IMR-90 (cell line): ENCODE data around the gene PDZD2.

Experiments
- CEBPB ChIP-seq: IDR thresholded peaks from 2 replicates; pipeline ENCODE4 v1.6.1; 2012; ENCODE audit warnings: low read depth, low read length, improper control_type of control experiment
- MAZ ChIP-seq: IDR thresholded peaks from 2 replicates; pipeline ENCODE4 v1.6.1; 2012; ENCODE audit warnings: low read depth, mild to moderate bottlenecking, low read length, improper control_type of control experiment, moderate library complexity, borderline replicate concordance
- MXI1 ChIP-seq: IDR thresholded peaks from 2 replicates; pipeline ENCODE4 v1.6.1; 2012; ENCODE audit warnings: low read depth, mild to moderate bottlenecking, low read length, moderate library complexity, borderline replicate concordance
- POLR2A ChIP-seq: IDR thresholded peaks from 2 replicates; pipeline ENCODE4 v1.6.1; 2012; ENCODE audit warnings: mild to moderate bottlenecking, low read depth, low read length
- RAD21 ChIP-seq: IDR thresholded peaks from 2 replicates; pipeline ENCODE4 v1.6.1; 2012; ENCODE audit warnings: low read length, improper control_type of control experiment
- RCOR1 ChIP-seq: IDR thresholded peaks from 2 replicates; pipeline ENCODE4 v1.6.1; 2012; ENCODE audit warnings: mild to moderate bottlenecking, low read length, improper control_type of control experiment; ENCODE audit not compliant: insufficient replicate concordance
- RFX5 ChIP-seq: IDR thresholded peaks from 2 replicates; pipeline ENCODE4 v1.8.0; 2012; ENCODE audit warnings: low read depth, mild to moderate bottlenecking, low read length, moderate library complexity
- TF ChIP-seq, protein P1 (sequence below): conservative IDR thresholded peaks from 2 replicates; pipeline ENCODE4 v1.5.1; 2012; ENCODE audit warnings: mild to moderate bottlenecking, low read depth, low read length, improper control_type of control experiment
- TF ChIP-seq, protein P2 (sequence below): fragments of 150-350 bp; IDR thresholded peaks from 2 replicates; pipeline ENCODE4 v1.6.1; 2017; ENCODE audit warnings: mild to moderate bottlenecking, antibody characterized with exemption, low read length, low read depth

- TF ChIP-seq, protein P1, sequence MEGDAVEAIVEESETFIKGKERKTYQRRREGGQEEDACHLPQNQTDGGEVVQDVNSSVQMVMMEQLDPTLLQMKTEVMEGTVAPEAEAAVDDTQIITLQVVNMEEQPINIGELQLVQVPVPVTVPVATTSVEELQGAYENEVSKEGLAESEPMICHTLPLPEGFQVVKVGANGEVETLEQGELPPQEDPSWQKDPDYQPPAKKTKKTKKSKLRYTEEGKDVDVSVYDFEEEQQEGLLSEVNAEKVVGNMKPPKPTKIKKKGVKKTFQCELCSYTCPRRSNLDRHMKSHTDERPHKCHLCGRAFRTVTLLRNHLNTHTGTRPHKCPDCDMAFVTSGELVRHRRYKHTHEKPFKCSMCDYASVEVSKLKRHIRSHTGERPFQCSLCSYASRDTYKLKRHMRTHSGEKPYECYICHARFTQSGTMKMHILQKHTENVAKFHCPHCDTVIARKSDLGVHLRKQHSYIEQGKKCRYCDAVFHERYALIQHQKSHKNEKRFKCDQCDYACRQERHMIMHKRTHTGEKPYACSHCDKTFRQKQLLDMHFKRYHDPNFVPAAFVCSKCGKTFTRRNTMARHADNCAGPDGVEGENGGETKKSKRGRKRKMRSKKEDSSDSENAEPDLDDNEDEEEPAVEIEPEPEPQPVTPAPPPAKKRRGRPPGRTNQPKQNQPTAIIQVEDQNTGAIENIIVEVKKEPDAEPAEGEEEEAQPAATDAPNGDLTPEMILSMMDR = no peak
- TF ChIP-seq CEBPB = no peak
- TF ChIP-seq, protein P2, sequence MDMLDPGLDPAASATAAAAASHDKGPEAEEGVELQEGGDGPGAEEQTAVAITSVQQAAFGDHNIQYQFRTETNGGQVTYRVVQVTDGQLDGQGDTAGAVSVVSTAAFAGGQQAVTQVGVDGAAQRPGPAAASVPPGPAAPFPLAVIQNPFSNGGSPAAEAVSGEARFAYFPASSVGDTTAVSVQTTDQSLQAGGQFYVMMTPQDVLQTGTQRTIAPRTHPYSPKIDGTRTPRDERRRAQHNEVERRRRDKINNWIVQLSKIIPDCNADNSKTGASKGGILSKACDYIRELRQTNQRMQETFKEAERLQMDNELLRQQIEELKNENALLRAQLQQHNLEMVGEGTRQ = no peak
- no peak for TF ChIP-seq POLR2A
- no peak for TF ChIP-seq RCOR1
- no peak for TF ChIP-seq MXI1
- no peak for TF ChIP-seq RFX5
- no peak for TF ChIP-seq RAD21
- no peak for TF ChIP-seq MAZ
Observed at GRCh38 chr5:31698673-31699072, 59.7 kb downstream of the PDZD2 start.
